GOT3 (cell line): ENCODE results near the gene FOXJ1.
A peak's percentile ranks its signal among the peaks of the same experiment; 100 is the strongest.

Experiments
- DNase-seq: peaks from one replicate; lab custom pipeline; 2025; ENCODE audit warnings: mixed read lengths; lab: John Stamatoyannopoulos, UW

Gene FOXJ1

GRCh38 chr17:76123749-76124581 lies 17.1 kb downstream of the FOXJ1 start:
- DNase-seq, result no peak

GRCh38 chr17:76123191-76123499 lies 17.9 kb downstream of the FOXJ1 start:
- DNase-seq, result no peak

- no peak for DNase-seq
Observed at GRCh38 chr17:76122431-76123190, 18.4 kb downstream of the FOXJ1 start.

- no peak for DNase-seq
Observed at GRCh38 chr17:76121932-76122430, 19.1 kb downstream of the FOXJ1 start.

- DNase-seq, result no peak
Observed at GRCh38 chr17:76120658-76121008, 20.4 kb downstream of the FOXJ1 start.

- no peak for DNase-seq
Observed at GRCh38 chr17:76119409-76120371, 21.4 kb downstream of the FOXJ1 start.

GRCh38 chr17:76115138-76115754 lies 25.8 kb downstream of the FOXJ1 start:
- DNase-seq, result no peak

- no peak for DNase-seq
Observed at GRCh38 chr17:76111956-76112355, 29.1 kb downstream of the FOXJ1 start.

GRCh38 chr17:76107509-76107908 lies 33.5 kb downstream of the FOXJ1 start:
- DNase-seq, result no peak

GRCh38 chr17:76106703-76107102 lies 34.3 kb downstream of the FOXJ1 start:
- no peak for DNase-seq

- no peak for DNase-seq
Observed at GRCh38 chr17:76104896-76105231, 36.2 kb downstream of the FOXJ1 start.

GRCh38 chr17:76104140-76104895 lies 36.7 kb downstream of the FOXJ1 start:
- no peak for DNase-seq

- DNase-seq, result peak; percentile 85
Observed at GRCh38 chr17:76103274-76104139, 37.5 kb downstream of the FOXJ1 start, which contains the start of gene EXOC7. Gene EXOC7, minus strand, starts transcription at chr17:76103787. Its CDS starts 95 bp downstream, at chr17:76103692.

GRCh38 chr17:76102944-76103273 lies 38.1 kb downstream of the FOXJ1 start:
- no peak for DNase-seq

- no peak for DNase-seq
Observed at GRCh38 chr17:76097716-76098295, 43.2 kb downstream of the FOXJ1 start.

GRCh38 chr17:76095943-76096342 lies 45.1 kb downstream of the FOXJ1 start:
- no peak for DNase-seq

GRCh38 chr17:76094046-76094445 lies 47.0 kb downstream of the FOXJ1 start:
- DNase-seq, result no peak

- no peak for DNase-seq
Observed at GRCh38 chr17:76092526-76093413, 48.3 kb downstream of the FOXJ1 start.
